ENCODE results near the gene ZNF443. TPM values are rescaled to one million over a fixed set of nuclear protein-coding genes. Genes with fewer than 3 reads are reported as not detected.
"Not testable (repeated sequence)": the region's sequence is repeated elsewhere in the genome, so short reads cannot be mapped to it uniquely, and the experiment has no call there.

The ZNF443 gene
- polyA plus RNA-seq, 3 donors, result 11.1 to 12.8 (median 11.3) TPM

GRCh38 chr19:12425236-12425887, 15.5 kb downstream of the ZNF443 start:
- no peak for DNase-seq (ENCODE audit: low read depth in 3 of 3, low spot score in 2 of 3)

GRCh38 chr19:12417273-12417672, 23.5 kb downstream of the ZNF443 start:
- DNase-seq (ENCODE audit: low read depth in 3 of 3, low spot score in 2 of 3), result not testable (repeated sequence)

- no peak for DNase-seq (ENCODE audit: low read depth in 3 of 3, low spot score in 2 of 3)
Observed at GRCh38 chr19:12411893-12412292, 28.9 kb downstream of the ZNF443 start.

GRCh38 chr19:12400633-12401502, 40.0 kb downstream of the ZNF443 start, which contains the start of gene ZNF799:
ZNF799 (minus strand) TSS chr19:12401271; CDS start chr19:12401070, 201 bp downstream.
- peak; percentile 82 to 87 (median 86) for DNase-seq (ENCODE audit: low read depth in 3 of 3, low spot score in 2 of 3)

GRCh38 chr19:12399901-12400632, 40.8 kb downstream of the ZNF443 start:
- DNase-seq (ENCODE audit: low read depth in 3 of 3, low spot score in 2 of 3), result peak in 1 of 3 donors; percentile 9

GRCh38 chr19:12391148-12391547, 49.7 kb downstream of the ZNF443 start:
- DNase-seq (ENCODE audit: low read depth in 3 of 3, low spot score in 2 of 3), result not testable (repeated sequence)

- DNase-seq (ENCODE audit: low read depth in 3 of 3, low spot score in 2 of 3), result not testable (repeated sequence)
Observed at GRCh38 chr19:12386365-12386764, 54.5 kb downstream of the ZNF443 start.

- no peak for DNase-seq (ENCODE audit: low read depth in 3 of 3, low spot score in 2 of 3)
Observed at GRCh38 chr19:12380444-12380737, 60.4 kb downstream of the ZNF443 start.

GRCh38 chr19:12379732-12380443, 60.9 kb downstream of the ZNF443 start:
- DNase-seq (ENCODE audit: low read depth in 3 of 3, low spot score in 2 of 3), result no peak

Other genes starting within 250 kb of the ZNF443 start
- gene ZNF44, start 146.1 kb downstream of the ZNF443 start, polyA plus RNA-seq (ENCODE audit: insufficient read length in 3 of 3), result 10 to 100 TPM; 46.4 to 56.1 (median 48.3) TPM
- gene ZNF563, start 107.4 kb downstream of the ZNF443 start, polyA plus RNA-seq (ENCODE audit: insufficient read length in 3 of 3), result 1 to 10 TPM; 4.2 to 6.0 (median 4.9) TPM
- gene ZNF442, start 75.3 kb downstream of the ZNF443 start, polyA plus RNA-seq (ENCODE audit: insufficient read length in 3 of 3), result 1 to 10 TPM; 7.0 to 8.4 (median 7.8) TPM
- 1 to 10 TPM; 8.2 to 9.3 (median 8.7) TPM for gene ZNF799, start 39.8 kb downstream of the ZNF443 start, polyA plus RNA-seq (ENCODE audit: insufficient read length in 3 of 3)
- 1 to 10 TPM; 8.2 to 9.2 (median 8.6) TPM for gene ZNF709, start 43.8 kb upstream of the ZNF443 start, polyA plus RNA-seq (ENCODE audit: insufficient read length in 3 of 3)
- 10 to 100 TPM; 13.8 to 15.4 (median 14.3) TPM for gene ZNF564, start 110.5 kb upstream of the ZNF443 start, polyA plus RNA-seq (ENCODE audit: insufficient read length in 3 of 3)
- 1 to 10 TPM; 3.3 to 5.3 (median 4.7) TPM for gene ZNF490, start 169.8 kb upstream of the ZNF443 start, polyA plus RNA-seq (ENCODE audit: insufficient read length in 3 of 3)
- 10 to 100 TPM; 21.3 to 25.4 (median 23.2) TPM for gene ZNF791, start 169.9 kb upstream of the ZNF443 start, polyA plus RNA-seq (ENCODE audit: insufficient read length in 3 of 3)
- gene MAN2B1, start 225.7 kb upstream of the ZNF443 start, polyA plus RNA-seq (ENCODE audit: insufficient read length in 3 of 3), result 10 to 100 TPM; 23.6 to 26.0 (median 24.1) TPM
- gene WDR83, start 225.8 kb upstream of the ZNF443 start, polyA plus RNA-seq (ENCODE audit: insufficient read length in 3 of 3), result 10 to 100 TPM; 11.9 to 14.5 (median 13.7) TPM
- 10 to 100 TPM; 72.8 to 76.2 (median 72.9) TPM for gene DHPS, start 240.9 kb upstream of the ZNF443 start, polyA plus RNA-seq (ENCODE audit: insufficient read length in 3 of 3)
- gene GNG14, start 247.0 kb upstream of the ZNF443 start, polyA plus RNA-seq (ENCODE audit: insufficient read length in 3 of 3), result not detected